GM12872 (cell line): ENCODE results near the gene SORCS2.

Source experiments
- CTCF ChIP-seq: IDR thresholded peaks from 3 replicates; pipeline ENCODE4 v1.5.1; 2011; ENCODE audit warnings: low read depth, mild to moderate bottlenecking, low read length, moderate library complexity; ENCODE audit not compliant: insufficient read depth

The SORCS2 gene

GRCh38 chr4:7147661-7148310 lies 44.6 kb upstream of the SORCS2 start:
- no peak for TF ChIP-seq CTCF

GRCh38 chr4:7148337-7148736 lies 44.0 kb upstream of the SORCS2 start:
- no peak for TF ChIP-seq CTCF

- no peak for TF ChIP-seq CTCF
Observed at GRCh38 chr4:7150036-7150635, 42.2 kb upstream of the SORCS2 start.

- TF ChIP-seq CTCF: no peak
Observed at GRCh38 chr4:7151668-7152227, 40.6 kb upstream of the SORCS2 start.

- no peak for TF ChIP-seq CTCF
Observed at GRCh38 chr4:7153711-7154110, 38.6 kb upstream of the SORCS2 start.

GRCh38 chr4:7154351-7154981 lies 37.9 kb upstream of the SORCS2 start:
- TF ChIP-seq CTCF: no peak

GRCh38 chr4:7155590-7156071 lies 36.7 kb upstream of the SORCS2 start:
- TF ChIP-seq CTCF: no peak
